Astrocyte (in vitro differentiated cells and primary cell): ENCODE data around the gene SLC17A5. TPM values are rescaled to one million over a fixed set of nuclear protein-coding genes. Genes with fewer than 3 reads are reported as not detected.

ENCODE experiments used
- DNase-seq: peaks from one replicate; pipeline ENCODE4 v3.0.0-alpha.2; 2010; ENCODE audit warnings: low read depth
- FAIRE-seq: peaks from 2 replicates; lab custom pipeline; 2011; peaks lifted over from hg19 to GRCh38; lab: Jason Lieb, UNC
- H2AFZ ChIP-seq: 2 replicates; pipeline ENCODE4 v1.6.0; 2012; ENCODE audit warnings: low read depth, low read length, inconsistent platforms
- H3K27ac ChIP-seq: 2 replicates; pipeline ENCODE4 v1.5.1; 2011; ENCODE audit warnings: low read depth, low read length, inconsistent platforms
- H3K27me3 ChIP-seq: 2 replicates; pipeline ENCODE4 v1.6.0; 2011; ENCODE audit warnings: low read length, inconsistent platforms; ENCODE audit not compliant: insufficient read depth
- H3K36me3 ChIP-seq: 2 replicates; pipeline ENCODE4 v1.5.1; 2011; ENCODE audit warnings: low read length, inconsistent platforms; ENCODE audit not compliant: insufficient read depth
- H3K4me1 ChIP-seq: 2 replicates; pipeline ENCODE4 v1.5.1; 2011; ENCODE audit warnings: low read length, inconsistent platforms; ENCODE audit not compliant: insufficient read depth
- H3K4me2 ChIP-seq: 2 replicates; pipeline ENCODE4 v1.6.0; 2012; ENCODE audit warnings: low read length, inconsistent platforms
- H3K4me3 ChIP-seq: 2 replicates; pipeline ENCODE4 v1.5.1; 2011; ENCODE audit warnings: low read depth, mild to moderate bottlenecking, low read length, inconsistent platforms; ENCODE audit not compliant: insufficient read depth
- H3K79me2 ChIP-seq: 2 replicates; pipeline ENCODE4 v1.6.0; 2012; ENCODE audit warnings: mild to moderate bottlenecking, low read length, inconsistent platforms; ENCODE audit not compliant: insufficient read depth
- H3K9ac ChIP-seq: 2 replicates; pipeline ENCODE4 v1.6.0; 2012; ENCODE audit warnings: mild to moderate bottlenecking, low read length, inconsistent platforms
- H3K9me3 ChIP-seq: 2 replicates; pipeline ENCODE4 v1.5.1; 2012; ENCODE audit warnings: low read depth, mild to moderate bottlenecking, low read length, inconsistent platforms; ENCODE audit not compliant: insufficient read depth
- H4K20me1 ChIP-seq: 2 replicates; pipeline ENCODE4 v1.6.0; 2012; ENCODE audit warnings: low read length, inconsistent platforms; ENCODE audit not compliant: insufficient read depth
- H3K27ac Mint-ChIP-seq: one replicate; pipeline ENCODE4 v1.8.0; 2021; ENCODE audit warnings: mild to moderate bottlenecking, mixed read lengths; ENCODE audit not compliant: unreplicated experiment
- H3K27me3 Mint-ChIP-seq: one replicate; pipeline ENCODE4 v1.8.0; 2021; ENCODE audit warnings: low read depth, mixed read lengths; ENCODE audit not compliant: unreplicated experiment
- H3K36me3 Mint-ChIP-seq: one replicate; pipeline ENCODE4 v1.8.0; 2021; ENCODE audit warnings: low read depth, mixed read lengths; ENCODE audit not compliant: unreplicated experiment
- H3K4me1 Mint-ChIP-seq: one replicate; pipeline ENCODE4 v1.8.0; 2021; ENCODE audit warnings: low read depth, mixed read lengths; ENCODE audit not compliant: unreplicated experiment
- H3K4me3 Mint-ChIP-seq: one replicate; pipeline ENCODE4 v1.8.0; 2021; ENCODE audit warnings: mild to moderate bottlenecking, moderate library complexity, mixed read lengths; ENCODE audit not compliant: unreplicated experiment
- H3K9me3 Mint-ChIP-seq: one replicate; pipeline ENCODE4 v1.8.0; 2021; ENCODE audit warnings: mild to moderate bottlenecking, mixed read lengths; ENCODE audit not compliant: unreplicated experiment
- CTCF ChIP-seq: IDR thresholded peaks from 2 replicates; pipeline ENCODE4 v1.5.1; 2011; ENCODE audit warnings: low read depth, mild to moderate bottlenecking, inconsistent platforms, low read length, moderate library complexity; ENCODE audit not compliant: insufficient read depth
- EZH2 ChIP-seq: IDR thresholded peaks from 2 replicates; pipeline ENCODE4 v1.6.1; 2012; ENCODE audit warnings: mild to moderate bottlenecking, low read length, inconsistent platforms; ENCODE audit not compliant: insufficient read depth
- total RNA-seq: library from RNA; stranded (reverse); gene quantifications from 2 replicates; pipeline ENCODE4 v1.2.1, GENCODE V29; 2021

The SLC17A5 gene
- total RNA-seq, 1 donor from 2014 or later = 25.5 TPM

- no peaks in the 10 kb centered on the region for H3K36me3 Mint-ChIP-seq
- no peaks in the 10 kb centered on the region for H3K9me3 Mint-ChIP-seq
- no peak overlapping the region for H2AFZ ChIP-seq
- FAIRE-seq (no peak), DNase-seq (no peak)
- TF ChIP-seq EZH2 = no peak
- TF ChIP-seq CTCF = no peak
- no peak overlapping the region for H3K4me3 Mint-ChIP-seq
- H3K4me1 ChIP-seq = no peaks in the 10 kb centered on the region
- H3K9ac ChIP-seq = no peak overlapping the region
- H3K4me2 ChIP-seq = no peak overlapping the region
- H3K27ac Mint-ChIP-seq = no peak overlapping the region
- no peak overlapping the region for H3K4me3 ChIP-seq
- H3K27me3 Mint-ChIP-seq = peaks cover 6% of the 10 kb centered on the region
- H4K20me1 ChIP-seq = no peaks in the 10 kb centered on the region
- no peaks in the 10 kb centered on the region for H3K27me3 ChIP-seq
- no peak overlapping the region for H3K27ac ChIP-seq
- peaks cover 7% of the 10 kb centered on the region for H3K4me1 Mint-ChIP-seq
- H3K36me3 ChIP-seq = no peaks in the 10 kb centered on the region
- H3K9me3 ChIP-seq = no peaks in the 10 kb centered on the region
- no peaks in the 10 kb centered on the region for H3K79me2 ChIP-seq
Measured at GRCh38 chr6:73669005-73669404, 15.2 kb upstream of the SLC17A5 start.

DNA sequence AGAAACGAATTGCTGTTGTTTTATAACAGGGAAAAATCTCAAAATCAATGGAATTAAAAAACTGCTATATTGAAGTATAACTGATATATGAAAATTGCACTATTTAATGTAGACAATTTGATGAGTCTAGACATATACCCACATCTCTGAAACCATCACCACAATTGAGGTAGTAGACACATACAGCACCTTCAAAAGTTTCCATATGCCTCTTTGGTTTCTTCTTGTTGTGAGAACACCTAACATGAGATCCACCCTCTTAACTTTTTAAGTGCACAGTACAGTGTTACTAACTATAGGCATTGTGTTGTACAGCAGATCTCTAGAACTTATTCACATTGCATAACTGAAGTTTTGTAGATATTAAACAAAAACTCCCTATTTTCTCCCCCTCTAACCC is 14.0 kb upstream of the SLC17A5 start:
- Mint-ChIP-seq H3K4me3 (no peak overlapping the region), H3K27ac (no peak overlapping the region), H3K4me1 (peaks cover 7% of the 10 kb centered on the region), H3K9me3 (no peaks in the 10 kb centered on the region), H3K27me3 (peaks cover 6% of the 10 kb centered on the region), H3K36me3 (no peaks in the 10 kb centered on the region)
- TF ChIP-seq EZH2 (no peak), CTCF (no peak)
- Histone ChIP-seq H3K36me3 (no peaks in the 10 kb centered on the region), H4K20me1 (no peaks in the 10 kb centered on the region), H3K27me3 (no peaks in the 10 kb centered on the region), H3K9me3 (no peaks in the 10 kb centered on the region), H3K79me2 (no peaks in the 10 kb centered on the region), H3K4me1 (no peaks in the 10 kb centered on the region), H2AFZ (no peak overlapping the region), H3K9ac (no peak overlapping the region), H3K4me2 (no peak overlapping the region), H3K4me3 (no peak overlapping the region), H3K27ac (no peak overlapping the region)
- no peak for DNase-seq
- no peak for FAIRE-seq

GRCh38 chr6:73666393-73666792 is 12.6 kb upstream of the SLC17A5 start:
- Histone ChIP-seq H2AFZ (no peak overlapping the region), H3K4me2 (no peak overlapping the region), H3K9me3 (no peaks in the 10 kb centered on the region), H3K4me3 (no peak overlapping the region), H3K36me3 (no peaks in the 10 kb centered on the region), H3K9ac (no peak overlapping the region), H3K27me3 (no peaks in the 10 kb centered on the region), H3K4me1 (no peaks in the 10 kb centered on the region), H3K79me2 (no peaks in the 10 kb centered on the region), H3K27ac (no peak overlapping the region), H4K20me1 (no peaks in the 10 kb centered on the region)
- H3K27ac Mint-ChIP-seq = no peak overlapping the region
- no peaks in the 10 kb centered on the region for H3K9me3 Mint-ChIP-seq
- FAIRE-seq (no peak), DNase-seq (no peak)
- TF ChIP-seq EZH2 = no peak
- TF ChIP-seq CTCF = no peak
- no peaks in the 10 kb centered on the region for H3K36me3 Mint-ChIP-seq
- peaks cover 6% of the 10 kb centered on the region for H3K27me3 Mint-ChIP-seq
- peaks cover 7% of the 10 kb centered on the region for H3K4me1 Mint-ChIP-seq
- no peak overlapping the region for H3K4me3 Mint-ChIP-seq
